NCI-H1930 (cell line): ENCODE measurements around the gene PALLD.

Experiments
- DNase-seq, 2 experiments: peaks; one replicate each; lab custom pipeline; 2025; lab: John Stamatoyannopoulos, UW

The PALLD gene

GRCh38 chr4:168524897-168525296 is 28.0 kb downstream of the PALLD start:
- DNase-seq, result no peak

GRCh38 chr4:168527560-168527959 is 30.7 kb downstream of the PALLD start:
- DNase-seq, result no peak

- DNase-seq, result no peak
These were observed 31.5 kb downstream of the PALLD start for GRCh38 chr4:168528131-168528949.

GRCh38 chr4:168529257-168529656 is 32.4 kb downstream of the PALLD start:
- DNase-seq, result no peak

GRCh38 chr4:168531305-168531704 is 34.5 kb downstream of the PALLD start:
- DNase-seq, result no peak

GRCh38 chr4:168534535-168534934 is 37.7 kb downstream of the PALLD start:
- DNase-seq, result no peak

GRCh38 chr4:168535689-168536088 is 38.8 kb downstream of the PALLD start:
- no peak for DNase-seq

- DNase-seq, result no peak
These were observed 39.6 kb downstream of the PALLD start for GRCh38 chr4:168536448-168536847.

- DNase-seq, result no peak
These were observed 40.2 kb downstream of the PALLD start for GRCh38 chr4:168537086-168537485.

- no peak for DNase-seq
These were observed 40.7 kb downstream of the PALLD start for GRCh38 chr4:168537571-168537970.

- DNase-seq, result no peak
These were observed 41.8 kb downstream of the PALLD start for GRCh38 chr4:168538632-168539031.

- no peak for DNase-seq
These were observed 43.2 kb downstream of the PALLD start for GRCh38 chr4:168540086-168540485.

- no peak for DNase-seq
These were observed 43.8 kb downstream of the PALLD start for GRCh38 chr4:168540503-168541265.

- DNase-seq, result no peak
These were observed 44.6 kb downstream of the PALLD start for GRCh38 chr4:168541266-168541953.

- DNase-seq, result no peak
These were observed 52.3 kb downstream of the PALLD start for GRCh38 chr4:168549143-168549542.

GRCh38 chr4:168550064-168550766 is 53.4 kb downstream of the PALLD start:
- DNase-seq, result no peak

GRCh38 chr4:168551211-168551610 is 54.4 kb downstream of the PALLD start:
- DNase-seq, result no peak

GRCh38 chr4:168551945-168552695 is 55.3 kb downstream of the PALLD start:
- DNase-seq, result no peak

GRCh38 chr4:168553714-168554370 is 57.0 kb downstream of the PALLD start:
- no peak for DNase-seq

- no peak for DNase-seq
These were observed 58.6 kb downstream of the PALLD start for GRCh38 chr4:168555437-168555836.

GRCh38 chr4:168557658-168558057 is 60.8 kb downstream of the PALLD start:
- no peak for DNase-seq
